GM12891 (cell line): Measurements from ENCODE around the gene CDH13.

Source experiments
- POLR2A ChIP-seq: IDR thresholded peaks from 2 replicates; pipeline ENCODE4 v1.6.1; 2011; ENCODE audit warnings: low read depth, low read length, control low read depth
- POLR2AphosphoS5 ChIP-seq: IDR thresholded peaks from 2 replicates; pipeline ENCODE4 v1.6.1; 2011; ENCODE audit warnings: low read depth, low read length, control low read depth
- TAF1 ChIP-seq: IDR thresholded peaks from 2 replicates; pipeline ENCODE4 v1.6.1; 2011; ENCODE audit warnings: low read depth, low read length, control low read depth

DNA sequence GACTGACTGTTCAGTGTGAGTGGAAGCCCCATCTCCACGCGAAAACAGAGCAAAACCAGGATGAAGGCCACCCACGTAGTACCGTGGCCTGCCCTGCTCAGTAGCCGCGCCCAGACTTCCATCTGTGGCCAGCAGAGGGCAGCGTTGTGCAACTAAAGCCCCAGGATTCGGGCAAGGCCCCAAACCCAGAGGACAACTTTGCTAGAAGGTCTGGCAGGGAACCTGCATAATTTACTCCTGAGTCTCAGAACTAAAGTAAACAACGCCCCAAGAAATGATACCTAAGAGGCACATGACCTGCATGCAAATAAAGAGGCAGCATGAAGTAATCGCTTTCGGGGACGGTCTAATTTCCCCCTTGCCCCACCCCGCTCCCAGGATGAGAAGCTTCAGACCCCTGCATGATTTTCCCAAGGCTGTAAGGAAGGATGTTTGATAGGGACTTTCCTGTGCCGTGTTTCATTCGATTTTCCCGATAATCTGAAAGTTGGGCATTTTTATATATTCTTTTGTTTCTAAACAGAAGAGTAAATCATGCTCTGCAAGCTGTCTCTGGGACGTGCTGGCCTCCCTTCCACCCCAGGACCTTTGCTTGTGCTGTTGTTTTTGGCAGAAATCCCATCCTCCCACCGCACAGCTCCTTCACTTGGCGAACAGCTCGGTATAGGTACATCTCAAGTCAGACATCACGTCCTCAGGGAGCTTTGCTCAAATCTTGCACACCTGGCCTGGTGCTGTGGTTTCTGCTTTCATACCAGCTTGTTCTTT is 1199.6 kb downstream of the CDH13 start:
- no peak for TF ChIP-seq POLR2AphosphoS5
- TF ChIP-seq POLR2A, result no peak
- TF ChIP-seq TAF1, result no peak
